ENCODE data around the gene GPC3. TPM values are rescaled to one million over a fixed set of nuclear protein-coding genes. Genes with fewer than 3 reads are reported as not detected.
A peak's percentile ranks its signal among the peaks of the same experiment; 100 is the strongest.

GPC3 gene
- total RNA-seq, 2 donors from 2014 or later, result not detected

GRCh38 chrX:133697656-133698055 is 287.7 kb downstream of the GPC3 start:
- Mint-ChIP-seq H3K27ac (no peak overlapping the region), H3K9me3 (no peaks in the 10 kb centered on the region), H3K4me1 (ENCODE audit: low read depth in 2 of 2) (no peaks in the 10 kb centered on the region), H3K4me3 (no peak overlapping the region), H3K36me3 (no peaks in the 10 kb centered on the region), H3K27me3 (peaks cover 24 to 38% of the 10 kb centered on the region in 2 donors)
- DNase-seq (ENCODE audit: low spot score) (no peak), ATAC-seq (no peak)

- Mint-ChIP-seq H3K27me3 (peaks cover 0 to 15% of the 10 kb centered on the region in 2 donors), H3K27ac (no peak overlapping the region), H3K4me3 (no peak overlapping the region), H3K4me1 (ENCODE audit: low read depth in 2 of 2) (no peaks in the 10 kb centered on the region), H3K9me3 (no peaks in the 10 kb centered on the region), H3K36me3 (no peaks in the 10 kb centered on the region)
- DNase-seq (ENCODE audit: low spot score), result no peak
- ATAC-seq, result no peak
Measured at GRCh38 chrX:133689997-133690599, 295.3 kb downstream of the GPC3 start.

DNA sequence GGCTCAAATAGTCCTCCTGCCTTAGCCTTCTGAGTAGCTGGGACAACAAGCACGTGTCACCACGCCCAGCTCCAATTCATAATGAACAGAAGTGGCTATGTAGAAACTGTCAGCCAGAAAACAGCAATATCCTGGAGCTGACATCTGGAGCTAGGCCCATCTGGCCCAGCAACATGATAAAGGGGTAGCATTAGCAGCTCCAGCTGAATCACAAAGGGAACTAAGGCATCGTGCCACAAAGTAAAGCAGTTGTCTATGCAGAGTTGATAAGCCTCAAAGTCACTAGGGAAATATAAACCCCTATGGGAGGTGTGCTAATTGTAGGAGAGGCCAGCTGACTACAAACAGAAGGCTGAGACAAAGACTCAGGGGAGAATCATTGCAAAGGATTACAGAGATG is 299.6 kb downstream of the GPC3 start:
- Mint-ChIP-seq H3K9me3 (no peaks in the 10 kb centered on the region), H3K4me1 (ENCODE audit: low read depth in 2 of 2) (peaks cover 0 to 5% of the 10 kb centered on the region in 2 donors), H3K4me3 (no peak overlapping the region), H3K36me3 (no peaks in the 10 kb centered on the region), H3K27ac (no peak overlapping the region), H3K27me3 (peaks cover 0 to 6% of the 10 kb centered on the region in 2 donors)
- DNase-seq (ENCODE audit: low spot score) (no peak), ATAC-seq (no peak)

DNA sequence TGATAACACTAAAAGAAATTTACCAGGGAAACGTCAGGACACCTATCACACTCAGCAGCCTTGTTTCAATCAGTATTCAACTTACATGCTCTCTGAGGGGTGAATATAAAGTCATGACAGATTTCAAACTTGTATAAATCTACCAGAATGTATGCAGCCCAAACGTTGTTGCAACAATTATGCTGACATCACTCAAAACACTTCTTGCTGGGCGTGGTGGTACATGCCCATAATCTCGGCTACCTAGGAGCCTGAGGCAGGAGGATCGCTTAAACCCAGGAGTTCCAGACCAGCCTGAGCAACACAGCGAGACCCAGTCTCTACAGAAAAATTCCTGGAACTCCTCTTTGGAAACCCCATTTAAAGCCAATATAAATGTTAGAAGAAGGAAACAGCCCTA is 303.5 kb downstream of the GPC3 start:
- Mint-ChIP-seq H3K36me3 (no peaks in the 10 kb centered on the region), H3K4me3 (no peak overlapping the region), H3K27me3 (peaks cover 0 to 15% of the 10 kb centered on the region in 2 donors), H3K4me1 (ENCODE audit: low read depth in 2 of 2) (peaks cover 0 to 5% of the 10 kb centered on the region in 2 donors), H3K9me3 (no peaks in the 10 kb centered on the region), H3K27ac (no peak overlapping the region)
- ATAC-seq (no peak), DNase-seq (ENCODE audit: low spot score) (no peak)

DNA sequence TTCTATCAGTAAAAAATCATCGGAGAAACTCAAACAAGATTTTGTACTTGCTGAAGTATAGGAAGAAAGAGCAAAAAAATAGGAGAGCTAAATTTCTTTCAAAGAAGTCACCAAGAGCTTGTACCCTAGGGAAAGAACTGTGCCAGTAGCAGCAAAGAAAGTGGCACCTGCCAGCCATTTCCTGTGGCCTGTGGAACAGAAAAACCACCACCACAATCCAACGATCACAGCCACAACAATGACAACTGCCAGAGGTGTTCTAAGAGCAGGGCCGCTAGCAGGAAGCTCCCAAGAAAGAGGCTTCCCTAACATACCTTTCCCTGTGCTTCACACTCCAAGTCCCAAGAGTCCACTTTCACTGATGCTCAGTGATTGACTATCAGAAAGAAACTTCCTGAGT is 304.0 kb downstream of the GPC3 start:
- Mint-ChIP-seq H3K4me3 (no peak overlapping the region), H3K4me1 (ENCODE audit: low read depth in 2 of 2) (peaks cover 0 to 5% of the 10 kb centered on the region in 2 donors), H3K9me3 (no peaks in the 10 kb centered on the region), H3K27ac (no peak overlapping the region), H3K27me3 (peaks cover 0 to 15% of the 10 kb centered on the region in 2 donors), H3K36me3 (no peaks in the 10 kb centered on the region)
- ATAC-seq (no peak), DNase-seq (ENCODE audit: low spot score) (no peak)

DNA sequence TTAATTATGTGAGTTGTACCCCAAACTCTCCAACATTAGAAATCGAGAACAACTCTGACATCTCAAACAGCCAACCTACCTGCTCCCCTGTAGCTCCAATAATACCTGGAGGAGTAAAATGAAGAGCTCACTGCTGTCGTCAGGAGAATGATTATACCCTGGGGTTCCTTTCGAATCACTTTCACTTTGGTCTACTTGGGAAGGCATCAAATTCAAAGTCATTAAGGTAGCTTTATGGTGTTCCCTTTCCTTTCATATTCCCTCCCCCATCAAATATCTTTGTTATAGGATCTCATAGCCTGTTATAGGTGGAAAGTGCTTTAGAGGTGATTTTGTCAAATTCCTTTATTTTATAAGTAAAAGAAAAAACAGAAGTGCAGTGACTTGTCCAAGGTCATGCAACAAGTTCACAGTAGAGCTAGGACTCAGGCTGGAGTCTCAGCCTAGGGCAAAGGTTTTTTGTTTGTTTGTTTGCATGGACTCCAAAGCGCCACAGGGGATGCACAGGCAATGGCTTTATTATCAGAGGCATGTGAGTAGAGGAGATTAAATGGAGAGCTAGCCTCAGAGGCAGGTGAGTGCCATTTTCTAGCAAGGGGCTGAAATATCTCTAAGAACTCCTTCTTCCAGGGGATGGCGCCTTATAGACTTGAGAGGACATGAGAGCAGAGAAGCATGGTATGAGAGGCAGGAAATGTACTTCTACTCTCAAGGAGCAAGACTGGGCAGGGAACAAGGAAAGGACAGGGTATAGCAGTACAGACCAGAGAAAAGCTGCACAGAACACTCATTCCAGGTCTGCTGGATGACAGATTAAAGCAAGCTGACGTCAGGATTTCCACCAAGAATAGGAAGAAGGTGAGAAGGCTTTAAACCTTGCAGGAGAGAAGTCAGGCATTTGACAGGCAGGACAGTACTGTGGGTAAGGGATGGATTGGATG is 308.0 kb downstream of the GPC3 start:
- Mint-ChIP-seq H3K4me3 (no peak overlapping the region), H3K4me1 (ENCODE audit: low read depth in 2 of 2) (peaks cover 0 to 5% of the 10 kb centered on the region in 2 donors), H3K27ac (no peak overlapping the region), H3K27me3 (peaks cover 0 to 10% of the 10 kb centered on the region in 2 donors), H3K36me3 (no peaks in the 10 kb centered on the region), H3K9me3 (no peaks in the 10 kb centered on the region)
- no peak for ATAC-seq
- DNase-seq (ENCODE audit: low spot score), result no peak

GRCh38 chrX:133676344-133677122 is 308.9 kb downstream of the GPC3 start:
- ATAC-seq, result peak in 1 of 2 donors; percentile 46
- no peak overlapping the region for H3K27ac Mint-ChIP-seq
- H3K9me3 Mint-ChIP-seq, result no peaks in the 10 kb centered on the region
- no peaks in the 10 kb centered on the region for H3K36me3 Mint-ChIP-seq
- H3K4me3 Mint-ChIP-seq, result no peak overlapping the region
- H3K27me3 Mint-ChIP-seq, result peaks cover 0 to 15% of the 10 kb centered on the region in 2 donors
- peaks cover 0 to 5% of the 10 kb centered on the region in 2 donors for H3K4me1 Mint-ChIP-seq (ENCODE audit: low read depth in 2 of 2)
- DNase-seq (ENCODE audit: low spot score), result no peak

- Mint-ChIP-seq H3K4me1 (ENCODE audit: low read depth in 2 of 2) (no peaks in the 10 kb centered on the region), H3K4me3 (no peak overlapping the region), H3K9me3 (no peaks in the 10 kb centered on the region), H3K36me3 (no peaks in the 10 kb centered on the region), H3K27ac (no peak overlapping the region), H3K27me3 (peaks cover 0 to 14% of the 10 kb centered on the region in 2 donors)
- DNase-seq (ENCODE audit: low spot score), result no peak
- ATAC-seq, result no peak
Measured at GRCh38 chrX:133674726-133675470, 310.5 kb downstream of the GPC3 start.

- Mint-ChIP-seq H3K36me3 (no peaks in the 10 kb centered on the region), H3K9me3 (no peaks in the 10 kb centered on the region), H3K27ac (no peak overlapping the region), H3K27me3 (peaks cover 0 to 12% of the 10 kb centered on the region in 2 donors), H3K4me1 (ENCODE audit: low read depth in 2 of 2) (no peaks in the 10 kb centered on the region), H3K4me3 (no peak overlapping the region)
- DNase-seq (ENCODE audit: low spot score) (no peak), ATAC-seq (no peak)
Measured at GRCh38 chrX:133670383-133670782, 315.0 kb downstream of the GPC3 start.

GRCh38 chrX:133669214-133669613 is 316.2 kb downstream of the GPC3 start:
- no peak overlapping the region for H3K27ac Mint-ChIP-seq
- no peak for DNase-seq (ENCODE audit: low spot score)
- no peak overlapping the region for H3K4me3 Mint-ChIP-seq
- H3K4me1 Mint-ChIP-seq (ENCODE audit: low read depth in 2 of 2), result no peaks in the 10 kb centered on the region
- H3K36me3 Mint-ChIP-seq, result no peaks in the 10 kb centered on the region
- peaks cover 0 to 12% of the 10 kb centered on the region in 2 donors for H3K27me3 Mint-ChIP-seq
- no peaks in the 10 kb centered on the region for H3K9me3 Mint-ChIP-seq
- no peak for ATAC-seq

GRCh38 chrX:133668225-133668931 is 317.0 kb downstream of the GPC3 start:
- Mint-ChIP-seq H3K4me1 (ENCODE audit: low read depth in 2 of 2) (no peaks in the 10 kb centered on the region), H3K36me3 (no peaks in the 10 kb centered on the region), H3K4me3 (no peak overlapping the region), H3K27me3 (peaks cover 0 to 12% of the 10 kb centered on the region in 2 donors), H3K9me3 (no peaks in the 10 kb centered on the region), H3K27ac (no peak overlapping the region)
- DNase-seq (ENCODE audit: low spot score), result no peak
- ATAC-seq, result no peak

DNA sequence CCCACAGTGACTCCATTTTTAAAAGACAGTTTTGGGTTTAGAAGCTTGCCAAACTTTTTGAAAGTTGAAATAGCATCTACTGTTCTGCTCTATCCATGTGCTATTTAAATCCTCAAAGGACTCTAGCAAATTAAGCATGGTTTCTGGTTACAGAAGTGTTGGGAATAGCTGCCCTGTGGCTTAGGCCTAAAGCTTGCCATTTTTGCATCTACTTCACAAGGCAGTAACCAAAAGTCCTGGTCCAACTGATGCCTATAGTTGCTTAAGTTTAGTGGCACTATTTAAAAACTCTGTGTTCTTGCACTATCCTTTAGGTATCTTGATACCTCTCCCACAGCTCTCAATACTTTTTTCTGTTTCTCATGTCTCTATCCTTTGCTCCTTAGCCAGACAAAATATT is 319.1 kb downstream of the GPC3 start:
- Mint-ChIP-seq H3K27ac (no peak overlapping the region), H3K4me3 (no peak overlapping the region), H3K36me3 (no peaks in the 10 kb centered on the region), H3K9me3 (no peaks in the 10 kb centered on the region), H3K27me3 (peaks cover 0 to 12% of the 10 kb centered on the region in 2 donors), H3K4me1 (ENCODE audit: low read depth in 2 of 2) (no peaks in the 10 kb centered on the region)
- ATAC-seq, result no peak
- no peak for DNase-seq (ENCODE audit: low spot score)
